ENCODE results near the gene SRD5A1. TPM values are rescaled to one million over a fixed set of nuclear protein-coding genes. Genes with fewer than 3 reads are reported as not detected.

SRD5A1 gene
- total and polyA plus RNA-seq, 2 of the 8 experiments (the other 6 are each of a cell fraction or from before 2014, with no cell fraction given): 34.7 to 42.4 TPM

GRCh38 chr5:6719896-6720560 lies 86.8 kb downstream of the SRD5A1 start (continued):
- TF ChIP-seq KDM4A (IDR thresholded peaks at IDR 0.05; ENCODE audit: low read depth, low read length, severe bottlenecking): no peak

All from H1 (cell line).